HG02759 (cell line): Measurements from ENCODE around the gene ZBTB7B.

Experiments used
- ATAC-seq: cut with Tn5 transposase; IDR thresholded peaks from one replicate; pipeline ENCODE4 v1.9.1; 2021; ENCODE audit warnings: mild to moderate bottlenecking, moderate library complexity; ENCODE audit not compliant: unreplicated experiment

Gene ZBTB7B

DNA sequence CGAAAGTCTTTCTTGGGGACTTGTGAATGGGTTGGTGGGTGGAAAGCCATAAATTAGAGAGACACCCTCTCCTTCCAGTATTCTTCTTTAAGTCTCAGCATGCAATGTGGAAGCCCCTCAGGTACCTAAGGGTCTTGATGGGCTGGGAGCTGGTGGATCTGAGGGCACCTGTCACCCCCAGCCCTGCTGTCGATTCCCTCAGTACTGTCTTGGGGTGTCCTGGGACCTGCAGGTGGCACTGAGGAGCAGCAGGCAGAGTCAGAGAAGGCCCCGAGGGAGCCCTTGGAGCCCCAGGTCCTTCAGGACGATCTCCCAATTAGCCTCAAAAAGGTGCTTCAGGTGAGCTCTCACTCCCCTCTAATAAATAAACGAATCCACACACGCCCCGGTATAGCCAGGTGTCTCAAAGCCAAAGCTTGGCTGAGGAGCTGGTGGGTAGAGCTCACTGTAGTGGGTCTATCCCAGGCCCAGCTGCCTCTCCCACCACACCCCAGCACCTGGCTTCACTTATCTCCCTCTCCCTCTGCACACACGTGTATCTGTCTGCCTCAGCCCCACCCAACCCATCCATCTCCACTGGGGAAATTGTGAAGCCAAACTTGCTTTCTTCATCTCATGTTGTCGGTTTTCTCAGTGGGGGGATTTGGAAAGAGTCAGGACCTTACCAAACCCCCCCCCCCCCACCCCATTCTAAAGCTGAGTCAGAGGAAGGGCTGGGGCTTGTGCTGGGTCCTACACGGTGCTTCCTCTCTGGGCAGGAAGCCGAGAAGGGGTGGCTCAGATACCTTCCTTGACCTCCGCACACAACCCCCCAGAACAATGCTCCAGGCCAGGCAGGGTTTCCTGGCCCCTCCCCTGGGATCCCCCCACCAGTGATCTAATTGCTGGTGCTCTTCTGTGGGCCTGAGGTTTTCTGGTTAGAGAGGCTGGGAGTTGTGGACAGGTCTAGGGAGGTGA lies 50.1 kb downstream of the ZBTB7B start:
- no peak for ATAC-seq

DNA sequence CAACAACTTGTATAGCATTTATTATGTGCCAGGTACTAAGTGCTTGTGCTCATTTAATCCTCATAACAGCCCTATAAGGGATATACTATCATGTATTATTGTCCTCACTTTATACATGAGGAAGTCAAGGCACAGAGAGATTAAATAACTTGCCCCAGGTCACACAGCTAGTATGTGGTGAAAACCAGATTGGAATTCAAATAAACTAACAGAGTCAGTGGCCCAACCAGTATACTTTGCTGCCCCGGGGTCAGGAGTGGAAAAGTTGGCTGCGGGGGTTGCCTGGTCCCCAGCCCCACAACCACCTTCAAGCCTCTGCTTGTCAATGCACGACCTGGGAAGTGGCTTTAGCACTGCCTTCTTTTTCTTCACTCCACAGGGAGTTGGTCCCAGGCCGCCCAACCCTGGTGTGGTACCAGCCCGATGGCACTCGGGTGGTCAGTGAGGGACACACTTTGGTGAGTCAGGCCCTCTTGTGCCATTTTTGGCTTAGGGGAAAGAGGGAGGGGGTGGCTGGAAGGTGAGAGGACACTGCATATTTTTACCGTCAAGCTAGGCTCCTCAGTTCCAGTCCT lies 51.0 kb downstream of the ZBTB7B start:
- no peak for ATAC-seq

GRCh38 chr1:155057104-155057503 lies 54.5 kb downstream of the ZBTB7B start:
- ATAC-seq = no peak

DNA sequence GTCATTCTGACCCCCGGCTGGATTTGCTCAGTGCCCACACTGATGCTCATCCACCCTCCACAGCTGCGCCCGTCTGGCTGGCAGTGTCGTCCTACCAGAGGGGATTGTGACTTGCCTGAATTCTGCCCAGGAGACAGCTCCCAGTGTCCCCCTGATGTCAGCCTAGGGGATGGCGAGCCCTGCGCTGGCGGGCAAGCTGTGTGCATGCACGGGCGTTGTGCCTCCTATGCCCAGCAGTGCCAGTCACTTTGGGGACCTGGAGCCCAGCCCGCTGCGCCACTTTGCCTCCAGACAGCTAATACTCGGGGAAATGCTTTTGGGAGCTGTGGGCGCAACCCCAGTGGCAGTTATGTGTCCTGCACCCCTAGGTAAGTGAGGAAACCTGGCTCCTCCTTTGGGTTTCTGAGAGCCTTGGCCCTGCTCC lies 55.2 kb downstream of the ZBTB7B start:
- ATAC-seq = no peak

GRCh38 chr1:155060736-155061135 lies 58.1 kb downstream of the ZBTB7B start:
- ATAC-seq = no peak

DNA sequence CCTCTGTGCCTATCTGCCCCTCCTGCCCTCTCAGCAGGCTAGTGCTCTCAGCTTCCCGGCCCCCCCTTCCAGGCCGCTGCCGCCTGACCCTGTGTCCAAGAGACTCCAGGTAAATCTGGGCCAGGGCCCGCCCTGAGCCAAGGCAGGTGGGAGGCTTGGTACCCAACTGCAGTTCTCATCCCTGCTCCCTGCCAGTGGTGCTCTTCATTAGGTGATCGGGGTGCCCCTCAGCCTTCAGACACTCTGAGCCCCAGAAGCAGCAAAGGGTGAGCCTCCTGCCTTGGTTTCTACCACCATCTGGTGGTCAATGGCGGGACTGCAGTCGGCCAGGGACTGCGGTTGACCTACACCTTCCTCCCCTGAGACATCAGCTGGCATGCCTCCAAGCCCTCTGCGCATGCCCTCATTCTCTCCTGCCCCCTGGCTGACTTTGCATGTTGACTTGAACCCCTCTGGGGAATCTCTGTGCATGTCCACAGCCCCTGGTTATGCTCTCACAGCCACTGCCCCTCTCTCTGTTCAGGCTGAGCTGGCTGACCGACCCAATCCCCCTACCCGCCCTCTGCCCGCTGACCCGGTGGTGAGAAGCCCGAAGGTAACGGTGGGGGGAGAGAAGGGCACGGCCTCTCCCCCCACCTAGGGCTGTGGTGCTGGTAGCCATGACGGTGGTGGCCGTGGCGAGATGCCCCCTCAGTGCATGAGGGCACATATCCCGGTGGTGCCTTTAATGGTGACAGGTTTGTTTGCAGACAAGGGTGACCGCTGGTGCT lies 59.0 kb downstream of the ZBTB7B start:
- ATAC-seq = peak; percentile 58

GRCh38 chr1:155062151-155062686 lies 59.6 kb downstream of the ZBTB7B start:
- no peak for ATAC-seq

- no peak for ATAC-seq
Observed at GRCh38 chr1:155062702-155063411, 60.3 kb downstream of the ZBTB7B start.

DNA sequence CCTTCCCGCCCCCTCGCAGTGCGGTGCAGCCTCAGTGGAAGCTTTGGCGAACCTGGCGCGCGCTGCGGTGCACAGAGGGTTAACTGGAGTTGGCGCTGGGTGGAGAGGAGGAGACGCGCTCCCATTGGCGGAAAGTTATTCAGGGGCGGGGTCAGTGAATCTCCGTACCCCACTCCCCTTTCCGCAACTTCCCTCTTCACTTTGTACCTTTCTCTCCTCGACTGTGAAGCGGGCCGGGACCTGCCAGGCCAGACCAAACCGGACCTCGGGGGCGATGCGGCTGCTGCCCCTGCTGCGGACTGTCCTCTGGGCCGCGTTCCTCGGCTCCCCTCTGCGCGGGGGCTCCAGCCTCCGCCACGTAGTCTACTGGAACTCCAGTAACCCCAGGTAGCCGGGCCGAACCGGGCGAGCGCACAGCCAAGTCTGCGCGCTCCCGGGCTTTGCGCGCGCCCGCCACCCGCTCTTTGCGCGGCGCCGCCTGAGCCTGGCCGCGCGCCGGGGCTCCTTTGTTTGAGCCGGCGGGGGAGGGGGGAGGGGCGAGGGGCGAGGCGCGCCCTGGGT lies 61.0 kb downstream of the ZBTB7B start, which contains the start of gene EFNA4:
Gene EFNA4, plus strand, starts transcription at position 191 of the 561 bp plus-strand sequence. Its CDS starts 84 bp downstream, at position 275.
- peak; percentile 65 for ATAC-seq

GRCh38 chr1:155064111-155064831 lies 61.7 kb downstream of the ZBTB7B start:
- ATAC-seq = no peak

DNA sequence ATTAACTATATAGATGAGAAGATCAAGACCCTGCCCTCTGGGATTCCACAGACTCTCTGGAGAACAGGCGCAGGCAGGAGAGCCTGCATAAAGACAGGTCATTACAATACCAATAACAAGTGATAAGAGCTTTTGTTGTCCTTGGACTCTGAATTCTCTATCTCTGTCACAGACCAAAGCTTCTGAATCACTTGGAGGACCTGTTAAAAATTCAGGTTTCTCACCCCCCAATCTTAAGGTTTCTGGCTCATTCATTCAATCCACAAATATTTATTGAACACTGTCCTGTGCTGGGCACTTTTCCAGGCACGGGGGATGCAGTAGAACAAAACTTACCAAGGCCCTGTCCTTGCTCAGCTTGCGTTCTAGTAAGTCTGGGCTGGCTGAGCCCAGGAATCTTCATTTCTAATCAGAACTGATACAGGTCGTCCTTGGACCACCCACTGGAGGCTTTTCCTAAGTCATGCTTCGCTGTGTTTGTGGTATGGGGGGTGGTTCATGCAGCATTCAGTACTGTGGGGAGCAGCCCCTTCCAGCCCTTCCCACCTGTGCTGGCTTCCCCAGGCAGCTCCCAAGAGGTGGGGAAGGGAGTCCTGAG lies 62.3 kb downstream of the ZBTB7B start:
- no peak for ATAC-seq

DNA sequence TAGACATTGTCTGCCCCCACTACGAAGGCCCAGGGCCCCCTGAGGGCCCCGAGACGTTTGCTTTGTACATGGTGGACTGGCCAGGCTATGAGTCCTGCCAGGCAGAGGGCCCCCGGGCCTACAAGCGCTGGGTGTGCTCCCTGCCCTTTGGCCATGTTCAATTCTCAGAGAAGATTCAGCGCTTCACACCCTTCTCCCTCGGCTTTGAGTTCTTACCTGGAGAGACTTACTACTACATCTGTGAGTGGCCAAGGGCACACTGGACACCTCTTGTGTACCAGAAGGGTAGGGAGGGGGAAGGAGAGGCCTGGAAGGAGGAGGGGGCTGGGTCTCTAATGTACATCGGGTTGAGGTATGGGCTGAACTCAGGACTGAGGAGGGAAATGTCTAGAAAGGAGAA lies 64.2 kb downstream of the ZBTB7B start:
- ATAC-seq = no peak
